RWPE2 (cell line): ENCODE measurements around the gene CEP95.

Experiments
- ATAC-seq: fragments of 200-7000 bp; cut with Tn5 transposase; 3 replicates; pipeline ENCODE4 v1.9.1; 2021; ENCODE audit warnings: low read depth
- DNase-seq: peaks from one replicate; pipeline ENCODE4 v3.0.0-alpha.2; 2020; ENCODE audit warnings: low spot score
- H3K27ac ChIP-seq: fragments of 450-650 bp; 2 replicates; pipeline ENCODE4 v1.5.1; 2017; ENCODE audit warnings: mild to moderate bottlenecking; ENCODE audit not compliant: poor library complexity, severe bottlenecking
- H3K27me3 ChIP-seq: fragments of 250-450 bp; sonication (Bioruptor Pico); 2 replicates; pipeline ENCODE4 v1.5.1; 2021; ENCODE audit warnings: mild to moderate bottlenecking, moderate library complexity; ENCODE audit not compliant: insufficient read depth, poor library complexity, severe bottlenecking
- H3K36me3 ChIP-seq: fragments of 250-450 bp; sonication (Bioruptor Pico); 2 replicates; pipeline ENCODE4 v1.5.1; 2020; ENCODE audit warnings: low read depth, mild to moderate bottlenecking, moderate library complexity
- H3K4me1 ChIP-seq: fragments of 250-450 bp; sonication (Bioruptor Pico); 2 replicates; pipeline ENCODE4 v1.5.1; 2021; ENCODE audit warnings: mild to moderate bottlenecking, moderate library complexity; ENCODE audit not compliant: insufficient read depth, poor library complexity, severe bottlenecking
- H3K4me3 ChIP-seq: fragments of 250-450 bp; sonication (Bioruptor Pico); 2 replicates; pipeline ENCODE4 v1.5.1; 2021; ENCODE audit warnings: mild to moderate bottlenecking, moderate library complexity; ENCODE audit not compliant: severe bottlenecking
- H3K9me3 ChIP-seq: fragments of 250-450 bp; sonication (Bioruptor Pico); 2 replicates; pipeline ENCODE4 v1.5.1; 2021; ENCODE audit warnings: mild to moderate bottlenecking, moderate library complexity; ENCODE audit not compliant: severe bottlenecking
- TF ChIP-seq, protein P1 (sequence below): fragments of 450-650 bp; IDR thresholded peaks from one replicate; pipeline ENCODE4 v1.5.1; 2017; ENCODE audit warnings: mild to moderate bottlenecking, moderate library complexity; ENCODE audit not compliant: poor library complexity, severe bottlenecking

Gene CEP95

GRCh38 chr17:64535357-64535756 is 28.6 kb downstream of the CEP95 start:
- Histone ChIP-seq H3K9me3 (no peaks in the 10 kb centered on the region), H3K4me1 (no peaks in the 10 kb centered on the region), H3K27ac (no peak overlapping the region), H3K27me3 (no peaks in the 10 kb centered on the region), H3K4me3 (no peak overlapping the region), H3K36me3 (peaks cover 93% of the 10 kb centered on the region)
- DNase-seq (no peak), ATAC-seq (no peak)
- TF ChIP-seq, protein P1, sequence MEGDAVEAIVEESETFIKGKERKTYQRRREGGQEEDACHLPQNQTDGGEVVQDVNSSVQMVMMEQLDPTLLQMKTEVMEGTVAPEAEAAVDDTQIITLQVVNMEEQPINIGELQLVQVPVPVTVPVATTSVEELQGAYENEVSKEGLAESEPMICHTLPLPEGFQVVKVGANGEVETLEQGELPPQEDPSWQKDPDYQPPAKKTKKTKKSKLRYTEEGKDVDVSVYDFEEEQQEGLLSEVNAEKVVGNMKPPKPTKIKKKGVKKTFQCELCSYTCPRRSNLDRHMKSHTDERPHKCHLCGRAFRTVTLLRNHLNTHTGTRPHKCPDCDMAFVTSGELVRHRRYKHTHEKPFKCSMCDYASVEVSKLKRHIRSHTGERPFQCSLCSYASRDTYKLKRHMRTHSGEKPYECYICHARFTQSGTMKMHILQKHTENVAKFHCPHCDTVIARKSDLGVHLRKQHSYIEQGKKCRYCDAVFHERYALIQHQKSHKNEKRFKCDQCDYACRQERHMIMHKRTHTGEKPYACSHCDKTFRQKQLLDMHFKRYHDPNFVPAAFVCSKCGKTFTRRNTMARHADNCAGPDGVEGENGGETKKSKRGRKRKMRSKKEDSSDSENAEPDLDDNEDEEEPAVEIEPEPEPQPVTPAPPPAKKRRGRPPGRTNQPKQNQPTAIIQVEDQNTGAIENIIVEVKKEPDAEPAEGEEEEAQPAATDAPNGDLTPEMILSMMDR = no peak

DNA sequence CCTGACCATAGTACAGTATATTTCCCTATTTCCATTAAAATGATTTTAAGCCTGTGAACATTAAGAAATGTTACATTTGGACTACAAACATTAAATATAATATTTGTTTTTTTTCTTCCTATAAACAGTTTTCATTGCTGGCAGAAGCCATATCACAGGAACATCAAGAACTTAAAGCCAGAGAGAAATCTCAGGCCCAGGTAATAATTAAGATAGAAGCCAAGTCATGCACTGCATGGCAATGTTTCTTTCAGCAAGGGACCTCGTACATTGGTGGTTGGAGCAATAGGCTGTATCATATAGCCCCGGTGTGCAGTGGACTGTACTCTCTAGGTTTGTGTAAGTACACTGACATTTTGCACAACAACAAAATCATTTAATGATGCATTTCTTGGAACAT is 30.1 kb downstream of the CEP95 start:
- no peak for DNase-seq
- Histone ChIP-seq H3K4me3 (no peak overlapping the region), H3K9me3 (no peaks in the 10 kb centered on the region), H3K27me3 (no peaks in the 10 kb centered on the region), H3K27ac (no peak overlapping the region), H3K4me1 (no peaks in the 10 kb centered on the region), H3K36me3 (peaks cover 84% of the 10 kb centered on the region)
- ATAC-seq = no peak
- TF ChIP-seq, protein P1 = no peak

GRCh38 chr17:64537488-64537887 is 30.7 kb downstream of the CEP95 start:
- TF ChIP-seq, protein P1 = no peak
- no peak for DNase-seq
- Histone ChIP-seq H3K27me3 (no peaks in the 10 kb centered on the region), H3K27ac (no peak overlapping the region), H3K36me3 (peaks cover 84% of the 10 kb centered on the region), H3K4me3 (no peak overlapping the region), H3K9me3 (no peaks in the 10 kb centered on the region), H3K4me1 (no peaks in the 10 kb centered on the region)
- ATAC-seq = no peak

DNA sequence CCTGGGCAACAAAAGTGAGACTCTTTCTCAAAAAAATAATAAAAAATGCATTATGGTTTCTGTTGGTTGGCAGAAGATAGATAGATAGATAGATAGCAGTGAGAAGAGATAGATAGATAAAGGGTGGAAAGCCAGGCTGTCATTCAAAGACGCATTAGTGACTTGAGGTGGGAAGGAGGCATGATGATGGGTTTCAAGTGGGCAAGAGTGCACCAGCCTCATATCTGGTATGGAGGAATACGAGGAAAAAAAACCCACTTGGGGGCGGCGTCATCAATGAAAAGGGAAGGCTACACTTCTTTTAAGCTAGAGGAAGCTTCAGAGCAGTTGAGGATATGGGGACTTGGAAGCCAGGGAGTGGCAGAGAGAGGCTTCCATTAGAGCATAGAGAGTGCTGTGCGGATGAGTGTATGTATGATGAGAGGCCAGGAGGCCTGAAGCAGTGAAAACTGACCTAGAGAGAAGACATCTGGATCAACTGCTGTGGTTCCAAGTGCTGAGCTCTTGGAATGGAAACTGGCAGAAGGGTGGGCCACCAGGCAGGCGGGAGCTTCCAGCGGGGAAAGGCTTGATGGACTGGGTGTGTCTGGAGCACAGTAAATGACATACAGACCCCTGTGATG is 31.8 kb downstream of the CEP95 start:
- TF ChIP-seq, protein P1 = no peak
- Histone ChIP-seq H3K4me1 (no peaks in the 10 kb centered on the region), H3K27ac (no peak overlapping the region), H3K9me3 (no peaks in the 10 kb centered on the region), H3K27me3 (no peaks in the 10 kb centered on the region), H3K36me3 (peaks cover 84% of the 10 kb centered on the region), H3K4me3 (no peak overlapping the region)
- ATAC-seq (0 out of 3 replicates have a peak, but pooled peaks have one; percentile 11), DNase-seq (no peak)

DNA sequence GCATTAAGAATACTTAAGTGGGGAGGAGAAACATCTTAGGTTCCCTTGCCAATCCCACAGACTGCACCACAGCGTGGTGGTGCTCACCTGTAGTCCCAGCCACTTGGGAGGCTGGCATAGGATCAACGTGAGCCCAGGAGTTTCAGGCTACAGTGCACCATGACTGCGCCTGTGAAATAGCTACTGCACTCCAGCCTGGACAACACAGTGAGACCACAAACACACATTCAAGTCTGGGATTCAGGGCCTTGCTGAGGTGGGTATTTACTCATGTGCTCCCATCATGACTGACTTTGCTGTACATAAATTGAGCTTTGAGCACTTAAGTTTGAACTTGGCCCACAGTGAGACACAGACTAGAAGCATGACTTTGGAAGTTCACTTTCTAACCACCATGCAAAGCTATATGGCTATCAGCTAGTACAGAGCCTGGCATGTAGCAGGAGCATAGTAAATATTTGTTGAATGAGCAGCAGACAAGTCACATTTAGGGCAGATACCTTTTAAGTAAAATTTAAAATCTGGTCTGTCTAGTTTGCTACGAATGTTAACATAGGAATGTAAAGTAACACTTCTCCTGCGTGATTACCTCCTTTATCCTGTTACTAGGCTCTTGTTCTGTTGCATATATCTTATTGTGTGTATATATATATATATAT is 33.5 kb downstream of the CEP95 start:
- peak; percentile 13; the same call in 2 of the 3 replicates for ATAC-seq
- DNase-seq = no peak
- TF ChIP-seq, protein P1 = no peak
- H3K27ac ChIP-seq = no peak overlapping the region
- H3K36me3 ChIP-seq = peaks cover 86% of the 10 kb centered on the region
- no peaks in the 10 kb centered on the region for H3K27me3 ChIP-seq
- no peaks in the 10 kb centered on the region for H3K9me3 ChIP-seq
- H3K4me3 ChIP-seq = no peak overlapping the region
- H3K4me1 ChIP-seq = no peaks in the 10 kb centered on the region
